GM12878 (cell line): ENCODE measurements around the gene ZNF709.

ENCODE experiments used
- E2F4 ChIP-seq: IDR thresholded peaks from 2 replicates; pipeline ENCODE4 v1.6.1; 2012; ENCODE audit warnings: low read depth, low read length, improper control_type of control experiment
- PKNOX1 ChIP-seq: fragments of 450-650 bp; IDR thresholded peaks from 2 replicates; pipeline ENCODE4 v1.6.1; 2016; ENCODE audit warnings: mild to moderate bottlenecking
- POLR2AphosphoS2 ChIP-seq: IDR thresholded peaks from 2 replicates; pipeline ENCODE4 v1.6.1; 2011; ENCODE audit warnings: low read depth, mild to moderate bottlenecking, low read length, improper control_type of control experiment, moderate library complexity

GRCh38 chr19:12485571-12485970 is 955 bp upstream of the ZNF709 start:
- no peak for TF ChIP-seq POLR2AphosphoS2
- TF ChIP-seq PKNOX1: no peak
- TF ChIP-seq E2F4: no peak
